Left ventricle myocardium inferior (tissue), 1 donor: ENCODE measurements around the gene GTPBP1. TPM values are rescaled to one million over a fixed set of nuclear protein-coding genes. Genes with fewer than 3 reads are reported as not detected.

Experiments used
- DNase-seq: peaks from one replicate; pipeline ENCODE4 v3.0.0-alpha.2; 2020
- H3K27ac ChIP-seq: fragments of 200-600 bp; replicated peaks from 2 replicates; pipeline ENCODE4 v1.8.0; 2021
- H3K27me3 ChIP-seq: fragments of 200-600 bp; 2 replicates; pipeline ENCODE4 v1.8.0; 2021; ENCODE audit warnings: low read depth
- H3K36me3 ChIP-seq: fragments of 200-600 bp; 2 replicates; pipeline ENCODE4 v1.8.0; 2021
- H3K4me1 ChIP-seq: fragments of 200-600 bp; 2 replicates; pipeline ENCODE4 v1.8.0; 2021
- H3K4me3 ChIP-seq: fragments of 200-600 bp; 2 replicates; pipeline ENCODE4 v1.8.0; 2021; ENCODE audit warnings: mild to moderate bottlenecking, moderate library complexity
- H3K9me3 ChIP-seq: fragments of 200-600 bp; replicated peaks from 2 replicates; pipeline ENCODE4 v1.8.0; 2021
- CTCF ChIP-seq: fragments of 200-600 bp; IDR thresholded peaks from 2 replicates; pipeline ENCODE4 v1.8.0; 2021; ENCODE audit warnings: antibody characterized with exemption, mild to moderate bottlenecking, borderline replicate concordance
- intact Hi-C: fragments of 100-400 bp; cut with micrococcal nuclease; formaldehyde crosslinking; loops from one replicate; pipeline ENCODE4 v1.11.0; 2022
- long read RNA-seq: library from polyadenylated mRNA; unstranded; transcript quantifications from one replicate; pipeline ENCODE4 v2.0.0, GENCODE V29; 2021
- total RNA-seq: library from RNA; stranded (reverse); fragmentation: NEBNext Ultra II Directional; extraction: Animal tissue kit (Norgen Biotek cat#: 25700); gene quantifications from one replicate; pipeline ENCODE4 v1.2.1, GENCODE V29; 2021
- donor health status: DM: no; HTN: yes; CAD: no; lungs with severe emphysema.

GTPBP1 gene
- total RNA-seq = 28.9 TPM
- long read RNA-seq, full-length matches to known transcripts = 10 of 32 reads
- long read RNA-seq, partial matches to known transcripts = 12 of 32 reads
- long read RNA-seq, other reads (novel, unspliced or antisense) = 10 of 32 reads

DNA sequence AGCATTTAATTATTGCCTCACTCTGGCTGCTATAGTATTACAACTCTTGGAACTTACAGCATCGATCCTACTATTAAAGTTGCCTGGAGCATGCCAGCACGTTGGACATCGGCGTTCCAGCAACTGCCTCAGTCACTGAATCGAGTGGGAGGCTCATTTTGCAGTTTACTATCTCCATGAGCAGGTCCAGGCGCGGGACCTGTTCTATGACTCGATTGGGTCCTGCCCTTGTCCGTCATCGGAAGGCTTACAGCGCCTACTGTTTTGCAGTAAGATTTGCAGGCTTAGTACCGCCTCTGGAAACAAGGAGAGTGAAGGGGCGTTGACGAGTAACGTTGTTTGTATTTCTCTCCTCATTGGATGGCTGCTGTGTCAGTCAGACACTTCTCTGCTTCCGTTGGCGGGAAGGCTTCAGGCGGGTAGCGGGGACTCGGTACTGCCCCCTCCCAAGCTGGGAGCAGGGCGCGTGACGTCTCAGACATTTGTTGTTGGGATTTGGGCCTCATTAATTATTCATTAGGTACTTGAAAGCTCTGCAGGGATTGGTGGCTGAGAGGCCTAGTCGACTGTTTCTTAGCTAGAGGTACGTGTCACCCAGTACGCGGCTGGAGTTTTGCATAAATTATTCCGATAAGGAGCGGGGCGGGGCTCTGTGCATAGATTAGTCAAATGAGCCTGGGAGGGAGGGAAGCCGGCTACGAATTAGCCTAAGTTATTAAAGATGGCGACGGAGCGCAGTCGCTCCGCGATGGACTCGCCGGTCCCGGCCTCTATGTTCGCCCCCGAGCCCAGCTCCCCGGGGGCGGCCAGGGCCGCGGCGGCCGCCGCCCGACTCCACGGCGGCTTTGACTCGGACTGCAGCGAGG, at the start of gene GTPBP1:
Gene GTPBP1, plus strand, starts transcription at position 710 of the 866 bp plus-strand sequence. Its CDS starts 12 bp downstream, at position 722.
- intact Hi-C loops = no loop called here
- peaks cover 65% of the 10 kb centered on the region for H3K4me1 ChIP-seq
- H3K36me3 ChIP-seq = peaks cover 6% of the 10 kb centered on the region
- H3K27ac ChIP-seq = peak within 1 kb of the TSS; percentile 91
- peak; percentile 32 for TF ChIP-seq CTCF
- H3K27me3 ChIP-seq = no peaks in the 10 kb centered on the region
- H3K9me3 ChIP-seq = no peaks in the 10 kb centered on the region
- peak within 1 kb of the TSS; percentile 93 for H3K4me3 ChIP-seq
- peak; percentile 96 for DNase-seq

GRCh38 chr22:38656256-38657044, 49.3 kb upstream of the GTPBP1 start, which contains the start of the genes CBY1 and FAM227A:
Gene CBY1 (plus strand): TSS chr22:38656638. CDS start chr22:38668055, 11,417 bp downstream.
Gene FAM227A (minus strand): TSS chr22:38656392. CDS start chr22:38650168, 6,224 bp downstream.
- DNase-seq = peak; percentile 87
- Histone ChIP-seq H3K36me3 (no peaks in the 10 kb centered on the region), H3K4me3 (peak within 1 kb of the TSS; percentile 99), H3K27me3 (no peaks in the 10 kb centered on the region), H3K27ac (peak within 1 kb of the TSS; percentile 96), H3K4me1 (peaks cover 33% of the 10 kb centered on the region), H3K9me3 (no peaks in the 10 kb centered on the region)
- intact Hi-C loops = no loop called here
- TF ChIP-seq CTCF = no peak

GRCh38 chr22:38657045-38657909, 48.5 kb upstream of the GTPBP1 start:
- H3K9me3 ChIP-seq = no peaks in the 10 kb centered on the region
- TF ChIP-seq CTCF = no peak
- no peaks in the 10 kb centered on the region for H3K27me3 ChIP-seq
- peak overlapping the region; percentile 99 for H3K4me3 ChIP-seq
- H3K36me3 ChIP-seq = no peaks in the 10 kb centered on the region
- no peak for DNase-seq
- intact Hi-C loops = no loop called here
- H3K27ac ChIP-seq = peak overlapping the region; percentile 96
- peaks cover 33% of the 10 kb centered on the region for H3K4me1 ChIP-seq

GRCh38 chr22:38674888-38675287, 30.9 kb upstream of the GTPBP1 start:
- no peak overlapping the region for H3K4me3 ChIP-seq
- DNase-seq = no peak
- H3K27me3 ChIP-seq = no peaks in the 10 kb centered on the region
- no peak for TF ChIP-seq CTCF
- intact Hi-C loops = no loop called here
- no peak overlapping the region for H3K27ac ChIP-seq
- H3K9me3 ChIP-seq = no peaks in the 10 kb centered on the region
- H3K36me3 ChIP-seq = peaks cover 42% of the 10 kb centered on the region
- no peaks in the 10 kb centered on the region for H3K4me1 ChIP-seq
